BLaER1 treated with 17β-estradiol and CSF1 and Interleukin-3, amounts not matched to agents 10 nM and 100 nM (cell line): ENCODE data around the gene MGAT2.
"Not testable (repeated sequence)": the region's sequence is repeated elsewhere in the genome, so short reads cannot be mapped to it uniquely, and the experiment has no call there.

Experiments used
- H3K27ac ChIP-seq, 11 experiments: shearing (Covaris generic); formaldehyde crosslinking; 2 replicates each; pipeline ENCODE4 v1.8.1; 2022
- H3K27me3 ChIP-seq, 11 experiments: shearing (Covaris generic); formaldehyde crosslinking; 2 replicates each; pipeline ENCODE4 v1.8.1; 2022
- H3K36me3 ChIP-seq, 11 experiments: shearing (Covaris generic); formaldehyde crosslinking; 2 replicates each; pipeline ENCODE4 v1.8.1; 2022
- H3K4me1 ChIP-seq, 10 experiments: shearing (Covaris generic); formaldehyde crosslinking; 2 replicates each; pipeline ENCODE4 v1.8.1; 2022
- H3K4me2 ChIP-seq, 11 experiments: shearing (Covaris generic); formaldehyde crosslinking; 2 replicates each; pipeline ENCODE4 v1.8.1; 2022
- H3K4me3 ChIP-seq, 10 experiments: shearing (Covaris generic); formaldehyde crosslinking; 2 replicates each; pipeline ENCODE4 v1.8.1; 2022
- H3K9ac ChIP-seq, 11 experiments: shearing (Covaris generic); formaldehyde crosslinking; 2 replicates each; pipeline ENCODE4 v1.8.1; 2022
- H3K9me3 ChIP-seq, 11 experiments: shearing (Covaris generic); formaldehyde crosslinking; replicated peaks in 1 of 11; 2 replicates each; pipeline ENCODE4 v1.8.1; 2022
- H4K20me1 ChIP-seq, 11 experiments: shearing (Covaris generic); formaldehyde crosslinking; 2 replicates each; pipeline ENCODE4 v1.8.1; 2022
- Cebpa-rat ChIP-seq, 11 experiments: shearing (Covaris generic); IDR thresholded peaks; 2 replicates each; pipeline ENCODE4 v1.8.1; 2022

The MGAT2 gene

DNA sequence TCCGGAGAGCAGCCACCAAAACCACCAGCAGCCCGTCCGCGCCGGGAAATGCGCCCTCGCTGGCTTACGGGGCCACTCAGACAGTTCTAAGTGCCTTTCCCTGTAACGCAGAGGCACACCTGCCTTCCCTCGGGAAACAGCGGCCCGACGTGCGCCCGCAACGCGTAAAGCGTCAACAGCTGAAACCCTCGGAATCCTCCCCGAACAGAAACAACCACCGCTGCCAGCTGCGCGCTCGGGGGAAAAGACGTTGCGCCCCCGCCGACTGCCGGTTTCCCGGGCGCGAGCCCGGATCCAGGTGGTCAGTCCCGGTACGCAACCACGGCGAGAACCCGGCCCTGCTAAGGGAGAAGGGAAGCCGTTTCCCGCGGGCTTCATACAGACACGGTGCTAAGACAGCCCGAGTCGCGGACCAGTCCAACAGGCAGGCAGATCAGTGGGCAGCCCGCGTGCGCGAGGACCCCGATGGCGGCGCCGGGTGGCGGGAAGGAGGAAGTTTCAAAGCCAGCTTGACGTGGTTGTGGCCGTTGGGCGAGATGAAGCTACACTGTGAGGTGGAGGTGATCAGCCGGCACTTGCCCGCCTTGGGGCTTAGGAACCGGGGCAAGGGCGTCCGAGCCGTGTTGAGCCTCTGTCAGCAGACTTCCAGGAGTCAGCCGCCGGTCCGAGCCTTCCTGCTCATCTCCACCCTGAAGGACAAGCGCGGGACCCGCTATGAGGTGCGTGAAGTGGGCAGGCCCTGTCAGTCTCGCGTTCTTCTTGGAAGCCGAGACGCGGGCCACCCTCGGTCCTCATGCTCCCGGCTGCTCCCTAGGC lies 21.9 kb upstream of the MGAT2 start, which contains the start of gene LRR1:
LRR1 (plus strand) TSS at position 456 of the 816 bp plus-strand sequence; CDS start at position 537, 81 bp downstream.
- H3K4me3 ChIP-seq, result peak within 1 kb of the TSS; percentile 63 to 98 (median 90)
- TF ChIP-seq Cebpa-rat (IDR thresholded peaks at IDR 0.05), result no peak
- H3K27me3 ChIP-seq, result no peaks in the 10 kb centered on the region
- peak within 1 kb of the TSS; percentile 82 to 98 (median 89) for H3K4me2 ChIP-seq
- peaks cover 16 to 39% (median 28%) of the 10 kb centered on the region in 10 experiments for H3K4me1 ChIP-seq
- peak within 1 kb of the TSS; percentile 93 to 100 (median 97) for H3K9ac ChIP-seq
- H3K27ac ChIP-seq, result peak within 1 kb of the TSS; percentile 96 to 100 (median 97)
- H4K20me1 ChIP-seq, result peaks cover 0 to 15% (median 3%) of the 10 kb centered on the region in 11 experiments; a peak in 7 of 22 replicates
- peaks cover 10 to 30% (median 24%) of the 10 kb centered on the region in 11 experiments; a peak in 20 of 22 replicates for H3K36me3 ChIP-seq
- H3K9me3 ChIP-seq, result no peaks in the 10 kb centered on the region

DNA sequence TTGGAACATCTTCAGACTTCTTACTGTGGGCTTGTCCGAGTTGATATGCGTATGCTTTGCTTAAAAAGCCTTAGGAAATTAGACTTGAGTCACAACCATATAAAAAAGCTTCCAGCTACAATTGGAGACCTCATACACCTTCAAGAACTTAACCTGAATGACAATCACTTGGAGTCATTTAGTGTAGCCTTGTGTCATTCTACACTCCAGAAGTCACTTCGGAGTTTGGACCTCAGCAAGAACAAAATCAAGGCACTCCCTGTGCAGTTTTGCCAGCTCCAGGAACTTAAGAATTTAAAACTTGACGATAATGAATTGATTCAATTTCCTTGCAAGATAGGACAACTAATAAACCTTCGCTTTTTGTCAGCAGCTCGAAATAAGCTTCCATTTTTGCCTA lies 13.0 kb upstream of the MGAT2 start:
- Histone ChIP-seq H3K27ac (no peak overlapping the region), H3K36me3 (peaks cover 27 to 100% (median 89%) of the 10 kb centered on the region in 11 experiments)

DNA sequence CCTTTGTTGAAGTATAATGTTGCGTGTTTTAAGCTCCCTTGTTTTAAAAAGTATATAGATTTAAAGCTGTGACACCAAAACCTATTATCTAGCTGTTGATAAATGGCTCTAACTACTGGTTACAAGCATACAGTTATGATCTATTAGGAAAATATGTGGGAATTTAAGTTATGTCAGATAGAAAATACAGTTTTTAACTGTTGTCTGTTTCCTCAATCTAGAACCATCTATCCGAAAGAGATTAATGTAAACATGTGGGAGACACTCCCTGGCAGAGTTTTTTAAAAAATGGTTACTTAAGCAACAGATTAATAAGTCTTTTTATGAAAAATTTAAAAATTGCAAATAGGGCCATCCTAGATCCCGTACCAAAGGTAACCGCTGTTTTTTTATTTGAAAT lies 8.3 kb upstream of the MGAT2 start:
- H3K27me3 ChIP-seq, result no peaks in the 10 kb centered on the region
- no peak overlapping the region for H3K9ac ChIP-seq
- no peak overlapping the region for H3K27ac ChIP-seq
- peaks cover 10 to 100% (median 78%) of the 10 kb centered on the region in 11 experiments for H3K36me3 ChIP-seq
- H4K20me1 ChIP-seq, result peaks cover 2 to 38% (median 17%) of the 10 kb centered on the region in 11 experiments; a peak in 19 of 22 replicates
- no peak for TF ChIP-seq Cebpa-rat (IDR thresholded peaks at IDR 0.05)
- no peaks in the 10 kb centered on the region for H3K9me3 ChIP-seq
- H3K4me3 ChIP-seq, result no peak overlapping the region
- no peak overlapping the region for H3K4me2 ChIP-seq
- H3K4me1 ChIP-seq, result peaks cover 1 to 7% (median 3%) of the 10 kb centered on the region in 10 experiments; a peak in 16 of 20 replicates

More for the DNA sequence above, 13.0 kb upstream of the MGAT2 start:
- no peaks in the 10 kb centered on the region for H3K27me3 ChIP-seq
- no peak overlapping the region for H3K4me3 ChIP-seq
- H3K4me1 ChIP-seq, result no peaks in the 10 kb centered on the region
- no peak for TF ChIP-seq Cebpa-rat (IDR thresholded peaks at IDR 0.05)
- no peaks in the 10 kb centered on the region for H3K9me3 ChIP-seq
- H4K20me1 ChIP-seq, result peaks cover 0 to 20% (median 5%) of the 10 kb centered on the region in 11 experiments; a peak in 6 of 22 replicates
- no peak overlapping the region for H3K9ac ChIP-seq
- no peak overlapping the region for H3K4me2 ChIP-seq

DNA sequence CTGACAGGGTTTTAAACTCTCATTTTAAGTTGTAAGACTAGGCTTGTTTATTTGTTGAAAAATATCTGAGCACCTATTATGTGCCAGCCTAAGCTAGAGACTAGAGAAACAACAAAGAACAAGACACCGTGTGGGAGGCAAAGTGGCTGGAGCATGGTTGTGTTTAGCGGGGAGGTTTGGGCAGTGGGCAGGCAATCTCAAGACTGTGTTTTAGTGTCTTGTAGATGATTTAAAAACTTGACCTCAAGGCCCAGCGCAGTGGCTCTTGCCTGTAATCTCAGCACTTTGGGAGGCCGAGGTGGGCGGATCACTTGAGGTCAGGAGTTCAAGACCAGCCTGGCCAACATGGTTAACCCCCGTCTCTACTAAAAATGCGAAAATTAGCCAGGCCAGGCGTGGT lies 7.9 kb upstream of the MGAT2 start:
- Histone ChIP-seq H3K27me3 (no peaks in the 10 kb centered on the region), H3K4me1 (peaks cover 5 to 11% (median 7%) of the 10 kb centered on the region in 10 experiments; a peak in 19 of 20 replicates), H3K36me3 (peaks cover 10 to 100% (median 78%) of the 10 kb centered on the region in 11 experiments), H4K20me1 (peaks cover 7 to 42% (median 21%) of the 10 kb centered on the region in 11 experiments; a peak in 20 of 22 replicates), H3K9me3 (no peaks in the 10 kb centered on the region), H3K4me3 (no peak overlapping the region), H3K9ac (no peak overlapping the region), H3K4me2 (no peak overlapping the region), H3K27ac (no peak overlapping the region)
- TF ChIP-seq Cebpa-rat (IDR thresholded peaks at IDR 0.05), result no peak

DNA sequence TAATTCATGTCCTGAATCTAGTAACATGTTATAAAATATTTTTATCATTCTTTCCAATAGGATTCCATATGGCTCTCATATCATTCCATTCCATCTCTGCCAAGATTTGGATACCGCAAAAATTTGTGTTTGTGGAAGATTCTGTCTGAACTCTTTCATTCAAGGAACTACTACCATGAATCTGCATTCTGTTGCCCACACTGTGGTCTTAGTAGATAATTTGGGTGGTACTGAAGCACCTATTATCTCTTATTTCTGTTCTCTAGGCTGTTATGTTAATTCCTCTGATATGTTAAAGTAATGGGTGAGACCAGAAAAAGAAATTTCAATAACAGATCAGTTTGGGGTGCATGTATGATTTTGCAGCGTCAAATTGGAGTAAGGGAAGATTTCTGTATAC lies 6.4 kb upstream of the MGAT2 start:
- H3K4me1 ChIP-seq, result peaks cover 20 to 26% (median 22%) of the 10 kb centered on the region in 10 experiments
- H3K36me3 ChIP-seq, result peaks cover 22 to 100% (median 79%) of the 10 kb centered on the region in 11 experiments
- no peak overlapping the region for H3K9ac ChIP-seq
- H3K9me3 ChIP-seq, result no peaks in the 10 kb centered on the region
- H3K4me2 ChIP-seq, result no peak overlapping the region
- no peak overlapping the region for H3K27ac ChIP-seq
- TF ChIP-seq Cebpa-rat (IDR thresholded peaks at IDR 0.05), result no peak
- peaks cover 22 to 57% (median 36%) of the 10 kb centered on the region in 11 experiments; a peak in 20 of 22 replicates for H4K20me1 ChIP-seq
- H3K4me3 ChIP-seq, result no peak overlapping the region
- no peaks in the 10 kb centered on the region for H3K27me3 ChIP-seq

GRCh38 chr14:49615776-49616175 lies 4.8 kb upstream of the MGAT2 start:
- H3K27ac ChIP-seq, result no peak overlapping the region
- no peak overlapping the region for H3K4me3 ChIP-seq
- no peaks in the 10 kb centered on the region for H3K9me3 ChIP-seq
- no peak overlapping the region for H3K9ac ChIP-seq
- no peak for TF ChIP-seq Cebpa-rat (IDR thresholded peaks at IDR 0.05)
- H3K4me1 ChIP-seq, result peaks cover 23 to 31% (median 25%) of the 10 kb centered on the region in 10 experiments
- peaks cover 22 to 86% (median 63%) of the 10 kb centered on the region in 11 experiments for H3K36me3 ChIP-seq
- H3K4me2 ChIP-seq, result no peak overlapping the region
- peaks cover 28 to 61% (median 47%) of the 10 kb centered on the region in 11 experiments; a peak in 20 of 22 replicates for H4K20me1 ChIP-seq
- no peaks in the 10 kb centered on the region for H3K27me3 ChIP-seq

DNA sequence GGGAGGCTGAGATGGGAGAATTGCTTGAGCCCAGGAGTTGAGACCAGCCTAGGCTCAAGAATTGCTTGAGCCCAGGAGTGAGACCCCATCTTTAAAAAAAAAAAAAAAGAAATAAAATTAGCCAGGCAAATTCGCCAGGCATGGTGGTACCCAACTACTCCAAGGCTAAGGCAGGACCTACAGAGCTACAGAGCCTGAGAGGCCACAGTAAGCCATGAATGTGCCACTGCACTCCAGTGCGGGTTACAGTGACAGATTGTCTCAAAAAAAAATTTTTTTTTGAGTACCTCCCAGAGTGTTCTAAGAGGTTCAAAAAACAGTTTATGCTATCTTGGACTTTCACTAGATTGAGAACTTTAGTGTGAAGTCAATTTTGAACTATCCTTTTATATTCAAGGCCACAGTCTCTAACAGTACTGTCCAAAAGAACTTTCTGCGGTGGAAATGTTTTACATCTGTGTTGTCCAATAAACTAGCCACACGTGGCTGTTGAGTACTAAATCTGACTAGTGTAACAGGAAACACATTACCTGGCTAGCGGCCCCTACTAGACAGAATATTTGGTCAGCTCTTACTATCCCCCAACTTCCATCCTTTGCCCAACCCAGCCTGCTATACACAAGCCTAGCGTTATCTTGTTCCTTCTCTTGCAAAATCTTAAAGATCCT lies 2.6 kb upstream of the MGAT2 start:
- Histone ChIP-seq H3K27me3 (no peaks in the 10 kb centered on the region), H3K4me2 (peak overlapping the region; percentile 84 to 99 (median 90); a peak in 21 of 22 replicates), H3K4me3 (peak overlapping the region in 3 of 10 experiments; percentile 73 to 89 (median 85); a peak in 5 of 20 replicates), H3K9me3 (no peaks in the 10 kb centered on the region), H3K36me3 (peaks cover 22 to 78% (median 64%) of the 10 kb centered on the region in 11 experiments), H3K27ac (0 out of 22 replicates have a peak overlapping the region, but pooled peaks of 1 of the 11 experiments have one; percentile 3), H3K4me1 (peaks cover 23 to 49% (median 35%) of the 10 kb centered on the region in 10 experiments), H3K9ac (no peak overlapping the region; a peak in 1 of 22 replicates), H4K20me1 (peaks cover 46 to 68% (median 62%) of the 10 kb centered on the region in 11 experiments; a peak in 21 of 22 replicates)
- TF ChIP-seq Cebpa-rat (IDR thresholded peaks at IDR 0.05), result no peak

- peak overlapping the region; percentile 84 to 99 (median 90) for H3K4me2 ChIP-seq
- H3K4me3 ChIP-seq, result peak overlapping the region; percentile 73 to 94 (median 86)
- peaks cover 22 to 78% (median 62%) of the 10 kb centered on the region in 11 experiments for H3K36me3 ChIP-seq
- peaks cover 34 to 62% (median 47%) of the 10 kb centered on the region in 10 experiments for H3K4me1 ChIP-seq
- H3K9ac ChIP-seq, result peak overlapping the region; percentile 90 to 98 (median 95)
- H3K9me3 ChIP-seq, H3K27me3 ChIP-seq: not testable (repeated sequence)
- H4K20me1 ChIP-seq, result peaks cover 59 to 75% (median 70%) of the 10 kb centered on the region in 11 experiments
- H3K27ac ChIP-seq, result peak overlapping the region in 10 of 11 experiments; percentile 92 to 98 (median 96); a peak in 13 of 22 replicates
Measured at GRCh38 chr14:49619273-49619672, 1.3 kb upstream of the MGAT2 start.
